H1 (cell line): ENCODE measurements around the gene NT5E. TPM values are rescaled to one million over a fixed set of nuclear protein-coding genes. Genes with fewer than 3 reads are reported as not detected.

Experiments
- CTCF ChIA-PET: fragments of 300-600 bp; sonication (Branson Sonifier 250); formaldehyde crosslinking; loops from one replicate; lab custom pipeline; 2021; ENCODE audit not compliant: partially characterized antibody; lab: Charles Lee
- POLR2A ChIA-PET: fragments of 300-600 bp; sonication (Branson Sonifier 250); formaldehyde crosslinking; loops from one replicate; lab custom pipeline; 2021; ENCODE audit warnings: inconsistent platforms; ENCODE audit not compliant: partially characterized antibody; lab: Charles Lee
- DNase-seq, 2 experiments: peaks; one replicate each; pipeline versions ENCODE4 v3.0.0 to v3.0.0-alpha.2; 2010 to 2022; ENCODE audit warnings: low spot score in 2 of 2, low read depth in 1 of 2, mixed read lengths in 1 of 2
- FAIRE-seq: peaks from 2 replicates; lab custom pipeline; 2011; peaks lifted over from hg19 to GRCh38; lab: Jason Lieb, UNC
- H2AFZ ChIP-seq: 2 replicates; pipeline ENCODE4 v1.8.1; 2012; ENCODE audit warnings: low read length, inconsistent platforms
- H2AK5ac ChIP-seq: 2 replicates; pipeline ENCODE4 v1.6.1; 2013; ENCODE audit warnings: low read depth, low read length
- H2BK120ac ChIP-seq: replicated peaks from 2 replicates; pipeline ENCODE3; 2013; ENCODE audit warnings: low read depth, low read length, inconsistent platforms
- H2BK12ac ChIP-seq: 2 replicates; pipeline ENCODE4 v1.6.1; 2013; ENCODE audit warnings: low read depth, low read length
- H2BK15ac ChIP-seq: 2 replicates; pipeline ENCODE4 v1.6.1; 2013; ENCODE audit warnings: low read length
- H2BK20ac ChIP-seq: 2 replicates; pipeline ENCODE4 v1.6.1; 2013; ENCODE audit warnings: low read length
- H2BK5ac ChIP-seq: 2 replicates; pipeline ENCODE4 v1.6.1; 2013; ENCODE audit warnings: low read depth, low read length
- H3K14ac ChIP-seq: 2 replicates; pipeline ENCODE4 v1.6.1; 2013; ENCODE audit warnings: inconsistent platforms; ENCODE audit not compliant: insufficient read length
- H3K18ac ChIP-seq: 2 replicates; pipeline ENCODE4 v1.6.1; 2013; ENCODE audit warnings: low read length; ENCODE audit errors: extremely low read depth
- H3K23ac ChIP-seq: 2 replicates; pipeline ENCODE4 v1.6.1; 2013; ENCODE audit warnings: inconsistent platforms; ENCODE audit not compliant: insufficient read length
- H3K23me2 ChIP-seq: 2 replicates; pipeline ENCODE4 v1.6.1; 2013; ENCODE audit warnings: low read depth, low read length
- H3K27ac ChIP-seq: 2 replicates; pipeline ENCODE4 v1.6.1; 2011; ENCODE audit warnings: low read depth, low read length, inconsistent platforms
- H3K27me3 ChIP-seq, 4 experiments: replicated peaks in 1 of 4; 1 replicate in 1 of 4; 2 replicates in 3 of 4; pipeline versions ENCODE4 v1.6.1 to v1.8.1; 2011 to 2013; ENCODE audit warnings: low read length in 3 of 4, mild to moderate bottlenecking in 3 of 4, inconsistent platforms in 2 of 4, mixed read lengths in 2 of 4, moderate library complexity in 1 of 4; ENCODE audit not compliant: control insufficient read depth in 3 of 4, insufficient read depth in 3 of 4; ENCODE audit errors: extremely low read depth in 1 of 4
- H3K36me3 ChIP-seq, 4 experiments: 2 replicates each; pipeline versions ENCODE4 v1.6.1 to v1.8.1; 2011 to 2013; ENCODE audit warnings: mild to moderate bottlenecking in 4 of 4, low read length in 3 of 4, moderate library complexity in 2 of 4, control low read depth in 1 of 4, inconsistent platforms in 1 of 4; ENCODE audit not compliant: insufficient read depth in 4 of 4, control insufficient read depth in 2 of 4
- H3K4ac ChIP-seq: replicated peaks from 2 replicates; pipeline ENCODE3; 2013; ENCODE audit warnings: low read length, low read depth, mixed read lengths, inconsistent platforms; ENCODE audit not compliant: insufficient read length
- H3K4me1 ChIP-seq, 4 experiments: replicated peaks in 1 of 4; 1 replicate in 1 of 4; 2 replicates in 3 of 4; pipeline versions ENCODE4 v1.6.1 to v1.8.1; 2011 to 2013; ENCODE audit warnings: low read length in 3 of 4, inconsistent platforms in 2 of 4, mixed read lengths in 1 of 4; ENCODE audit not compliant: insufficient read depth in 4 of 4, control insufficient read depth in 3 of 4
- H3K4me2 ChIP-seq, 2 experiments: 2 replicates each; pipeline versions ENCODE4 v1.6.1 to v1.8.1; 2011 to 2013; ENCODE audit warnings: low read depth in 2 of 2, low read length in 2 of 2, control low read depth in 1 of 2, inconsistent platforms in 1 of 2, mild to moderate bottlenecking in 1 of 2; ENCODE audit not compliant: insufficient read depth in 1 of 2
- H3K4me3 ChIP-seq, 4 experiments: fragments of 200-600, 300-600 bp in 1 of 4; sonication (generic), shearing (Covaris generic), sonication (Bioruptor Twin) in 1 of 4; 2 replicates each; pipeline versions ENCODE4 v1.5.1 to v1.8.1; 2011 to 2016; ENCODE audit warnings: low read length in 4 of 4, low read depth in 3 of 4, control low read depth in 2 of 4, inconsistent platforms in 2 of 4, mild to moderate bottlenecking in 2 of 4, mixed read lengths in 1 of 4, moderate library complexity in 1 of 4; ENCODE audit not compliant: insufficient read depth in 2 of 4; ENCODE audit errors: extremely low read depth in 1 of 4
- H3K56ac ChIP-seq: replicated peaks from 2 replicates; pipeline ENCODE3; 2013; ENCODE audit warnings: low read depth, mild to moderate bottlenecking, mixed read lengths, low read length, inconsistent platforms; ENCODE audit not compliant: insufficient read length
- H3K79me1 ChIP-seq: 2 replicates; pipeline ENCODE4 v1.6.1; 2013; ENCODE audit warnings: low read depth, low read length, control low read depth
- H3K79me2 ChIP-seq, 2 experiments: 2 replicates each; pipeline versions ENCODE4 v1.6.1 to v1.8.1; 2012 to 2013; ENCODE audit warnings: low read length in 2 of 2, mild to moderate bottlenecking in 2 of 2, inconsistent platforms in 1 of 2; ENCODE audit not compliant: insufficient read depth in 2 of 2, control insufficient read depth in 1 of 2
- H3K9ac ChIP-seq, 4 experiments: replicated peaks in 1 of 4; 1 replicate in 1 of 4; 2 replicates in 3 of 4; pipeline versions ENCODE4 v1.6.1 to v1.8.1; 2011 to 2013; ENCODE audit warnings: low read depth in 3 of 4, low read length in 3 of 4, control low read depth in 2 of 4, mild to moderate bottlenecking in 2 of 4, moderate library complexity in 2 of 4, inconsistent platforms in 1 of 4; ENCODE audit errors: extremely low read depth in 1 of 4
- H3K9me3 ChIP-seq, 2 experiments: 2 replicates each; pipeline versions ENCODE4 v1.6.1 to v1.8.1; 2012 to 2013; ENCODE audit warnings: mild to moderate bottlenecking in 2 of 2, moderate library complexity in 2 of 2, control low read depth in 1 of 2, inconsistent platforms in 1 of 2, low read depth in 1 of 2, low read length in 1 of 2, mixed read lengths in 1 of 2; ENCODE audit not compliant: insufficient read depth in 2 of 2
- H4K20me1 ChIP-seq, 2 experiments: replicated peaks in 1 of 2; 2 replicates each; pipeline versions ENCODE3 to v1.8.1; 2011 to 2013; ENCODE audit warnings: inconsistent platforms in 2 of 2, low read length in 2 of 2, mild to moderate bottlenecking in 1 of 2; ENCODE audit not compliant: insufficient read depth in 2 of 2, control insufficient read depth in 1 of 2
- H4K5ac ChIP-seq: 2 replicates; pipeline ENCODE4 v1.6.1; 2013; ENCODE audit warnings: low read length, low read depth, mixed read lengths, inconsistent platforms; ENCODE audit not compliant: insufficient read length
- H4K8ac ChIP-seq: 2 replicates; pipeline ENCODE4 v1.8.0; 2013; ENCODE audit warnings: mild to moderate bottlenecking, moderate library complexity, low read length, inconsistent platforms; ENCODE audit not compliant: insufficient read depth; ENCODE audit errors: extremely low read depth
- H4K91ac ChIP-seq: replicated peaks from 2 replicates; pipeline ENCODE3; 2013; ENCODE audit warnings: low read length, mixed read lengths, inconsistent platforms; ENCODE audit not compliant: insufficient read length
- BACH1 ChIP-seq: IDR thresholded peaks from 2 replicates; pipeline ENCODE4 v1.6.1; 2012; ENCODE audit warnings: low read length, improper control_type of control experiment
- NANOG ChIP-seq: IDR thresholded peaks from 2 replicates; pipeline ENCODE4 v1.6.1; 2011; ENCODE audit warnings: low read length, low read depth, mild to moderate bottlenecking, inconsistent platforms; ENCODE audit not compliant: insufficient read depth, poor library complexity, severe bottlenecking
- POU5F1 ChIP-seq: IDR thresholded peaks from 2 replicates; pipeline ENCODE4 v1.6.1; 2011; ENCODE audit warnings: low read depth, mild to moderate bottlenecking, low read length, moderate library complexity
- RXRA ChIP-seq: IDR thresholded peaks from 2 replicates; pipeline ENCODE4 v1.6.1; 2011; ENCODE audit warnings: low read depth, mild to moderate bottlenecking, low read length, moderate library complexity; ENCODE audit not compliant: insufficient read depth
- SIRT6 ChIP-seq: IDR thresholded peaks from one replicate; pipeline ENCODE4 v1.7.1; 2012; ENCODE audit warnings: low read length, inconsistent platforms
- TAF7 ChIP-seq: optimal IDR thresholded peaks from 2 replicates; pipeline ENCODE3; 2011; ENCODE audit warnings: low read depth, mild to moderate bottlenecking, inconsistent platforms, low read length, moderate library complexity, borderline replicate concordance
- TBP ChIP-seq: IDR thresholded peaks from 2 replicates; pipeline ENCODE4 v1.6.1; 2011; ENCODE audit warnings: low read depth, low read length, improper control_type of control experiment
- WGBS, 2 experiments: shearing (Covaris generic) in 1 of 2; methylation state at CpG; one replicate each; pipeline versions ENCODE4 v1.1.6 to v1.1.7; 2013 to 2015; ENCODE audit warnings: low lambda C conversion rate in 2 of 2, mixed read lengths in 2 of 2, inconsistent platforms in 1 of 2, low coverage in 1 of 2, missing lambda C conversion rate in 1 of 2; ENCODE audit not compliant: insufficient replicate concordance in 2 of 2, insufficient coverage in 1 of 2, insufficient read length in 1 of 2; ENCODE audit errors: extremely low coverage in 1 of 2, missing lambda C conversion rate in 1 of 2; 5-methylcytosine and 5-hydroxymethylcytosine counted together
- polyA plus RNA-seq, 7 experiments: library from polyadenylated mRNA; depleted of rRNA in 3 of 7; stranded (reverse) in 5 of 7; unstranded in 2 of 7; fragments of >200 nt in 5 of 7; fragments of 200-250 nt in 2 of 7; gene quantifications; 1 replicate in 5 of 7; 2 replicates in 1 of 7; 4 replicates in 1 of 7; pipeline versions ENCODE4 v1.2.1 to v1.2.3, GENCODE V29; 2011 to 2013; ENCODE audit warnings: missing spikeins in 2 of 7, mixed read lengths in 2 of 7
- total RNA-seq: library from RNA; stranded (reverse); fragmentation: NEBNext Ultra II Directional; extraction: Animal tissue kit (Norgen Biotek cat#: 25700); gene quantifications from 2 replicates; pipeline ENCODE4 v1.2.1, GENCODE V29; 2021
- TF ChIP-seq, protein P1 (sequence below): IDR thresholded peaks from 2 replicates; pipeline ENCODE4 v1.6.1; 2012; ENCODE audit warnings: low read length, inconsistent platforms

NT5E gene
- total and polyA plus RNA-seq, 2 of the 8 experiments (the other 6 are each of a cell fraction or from before 2014, with no cell fraction given), result 0.74 to 1.5 TPM

DNA sequence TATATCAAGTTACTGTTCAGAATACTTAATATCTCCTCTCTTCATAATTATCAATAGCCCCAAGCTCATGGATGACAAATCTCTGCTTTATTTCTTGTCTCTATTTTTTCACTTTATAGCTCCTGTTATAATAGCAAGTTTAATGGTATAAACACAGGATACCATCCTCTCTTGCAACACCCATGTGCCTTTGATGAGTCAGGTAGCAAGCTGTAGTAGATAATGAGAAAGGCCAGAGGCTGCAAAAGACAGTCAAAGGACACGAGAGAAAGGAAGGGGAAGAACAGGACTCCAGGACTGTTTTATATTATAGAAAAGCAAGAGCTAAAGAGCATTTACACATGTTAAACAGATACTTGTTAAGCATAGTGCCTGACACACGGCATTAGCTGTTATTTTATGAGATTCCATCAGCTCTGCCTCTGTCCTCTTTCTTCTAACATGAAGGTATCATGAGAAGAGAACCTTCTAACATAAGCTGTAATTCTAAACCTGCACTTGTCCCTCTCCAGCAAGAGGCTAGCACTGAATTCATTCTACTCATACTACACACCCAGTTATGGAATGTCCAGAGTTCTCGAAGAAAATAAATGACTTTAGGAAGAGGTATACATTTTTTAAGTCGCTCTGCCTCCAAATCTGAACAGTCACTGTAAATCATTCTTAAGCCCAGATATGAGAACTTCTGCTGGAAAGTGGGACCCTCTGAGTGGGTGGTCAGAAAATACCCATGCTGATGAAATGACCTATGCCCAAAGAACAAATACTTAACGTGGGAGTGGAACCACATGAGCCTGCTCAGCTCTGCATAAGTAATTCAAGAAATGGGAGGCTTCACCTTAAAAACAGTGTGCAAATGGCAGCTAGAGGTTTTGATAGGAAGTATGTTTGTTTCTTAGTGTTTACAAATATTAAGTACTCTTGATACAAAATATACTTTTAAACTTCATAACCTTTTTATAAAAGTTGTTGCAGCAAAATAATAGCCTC, 45.0 kb downstream of the NT5E start:
- Histone ChIP-seq H3K18ac (no peak overlapping the region), H2BK12ac (no peak overlapping the region), H3K79me1 (no peaks in the 10 kb centered on the region), H4K91ac (no peak overlapping the region), H3K36me3 (no peaks in the 10 kb centered on the region), H2AK5ac (no peak overlapping the region), H3K27me3 (no peaks in the 10 kb centered on the region), H3K9me3 (peaks cover 7 to 8% of the 10 kb centered on the region in 2 experiments; a peak in 3 of 4 replicates), H3K23ac (no peak overlapping the region), H3K23me2 (no peaks in the 10 kb centered on the region), H3K4me2 (no peak overlapping the region), H2BK120ac (no peak overlapping the region), H3K56ac (no peak overlapping the region), H4K20me1 (no peaks in the 10 kb centered on the region), H2BK20ac (no peak overlapping the region), H2BK5ac (no peak overlapping the region), H3K9ac (no peak overlapping the region), H3K4me3 (no peak overlapping the region), H3K14ac (no peak overlapping the region), H2BK15ac (no peak overlapping the region), H4K5ac (no peak overlapping the region), H4K8ac (no peak overlapping the region), H3K27ac (no peak overlapping the region), H3K79me2 (no peaks in the 10 kb centered on the region), H3K4ac (no peak overlapping the region), H2AFZ (no peak overlapping the region), H3K4me1 (no peaks in the 10 kb centered on the region)
- ChIA-PET CTCF (interaction anchor here (0.7 to 9.5 kb wide), 5 partner anchors 12 to 171 kb away, joined by 3 to 71 read pairs (median 4); no protein-coding TSS in a partner anchor), POLR2A (interaction anchor here (0.8 to 1.5 kb wide), 2 partner anchors 10 to 184 kb away, joined by 3 to 4 read pairs; no protein-coding TSS in a partner anchor)
- FAIRE-seq (no peak), DNase-seq (no peak)
- 82% methylated on average over 5 of the region's 5 CpGs; no CpG with 5 or more reads in 1 of the 2 experiments for WGBS, 2 experiments
- TF ChIP-seq SIRT6 (no peak), BACH1 (no peak), NANOG (no peak), TBP (no peak), RXRA (no peak), TAF7 (no peak), POU5F1 (no peak)
- TF ChIP-seq, protein P1, sequence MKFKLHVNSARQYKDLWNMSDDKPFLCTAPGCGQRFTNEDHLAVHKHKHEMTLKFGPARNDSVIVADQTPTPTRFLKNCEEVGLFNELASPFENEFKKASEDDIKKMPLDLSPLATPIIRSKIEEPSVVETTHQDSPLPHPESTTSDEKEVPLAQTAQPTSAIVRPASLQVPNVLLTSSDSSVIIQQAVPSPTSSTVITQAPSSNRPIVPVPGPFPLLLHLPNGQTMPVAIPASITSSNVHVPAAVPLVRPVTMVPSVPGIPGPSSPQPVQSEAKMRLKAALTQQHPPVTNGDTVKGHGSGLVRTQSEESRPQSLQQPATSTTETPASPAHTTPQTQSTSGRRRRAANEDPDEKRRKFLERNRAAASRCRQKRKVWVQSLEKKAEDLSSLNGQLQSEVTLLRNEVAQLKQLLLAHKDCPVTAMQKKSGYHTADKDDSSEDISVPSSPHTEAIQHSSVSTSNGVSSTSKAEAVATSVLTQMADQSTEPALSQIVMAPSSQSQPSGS, result no peak
